ENCODE data around the gene LGALS3BP. TPM values are rescaled to one million over a fixed set of nuclear protein-coding genes. Genes with fewer than 3 reads are reported as not detected.

LGALS3BP gene
- total and polyA plus RNA-seq, 2 of the 8 experiments (the other 6 are each of a cell fraction or from before 2014, with no cell fraction given), result 56.1 to 61.6 TPM

- no peak for TF ChIP-seq EZH2 (IDR thresholded peaks at IDR 0.05; ENCODE audit: low read depth, low read length, severe bottlenecking)
- no peak for TF ChIP-seq RFX5 (IDR thresholded peaks at IDR 0.05; ENCODE audit: borderline replicate concordance, low read depth, low read length)
- no peak for TF ChIP-seq CBX8 (IDR thresholded peaks at IDR 0.05; ENCODE audit: borderline replicate concordance, low read depth, low read length)
- no peak for TF ChIP-seq GTF2F1 (IDR thresholded peaks at IDR 0.05; ENCODE audit: borderline replicate concordance, low read depth, low read length)
- TF ChIP-seq KDM4A (IDR thresholded peaks at IDR 0.05; ENCODE audit: low read depth, low read length, severe bottlenecking), result no peak
Observed at GRCh38 chr17:79018370-79018695, 38.6 kb upstream of the LGALS3BP start (continued).

All from H1 (cell line).